GM18505 (cell line): ENCODE results near the gene FFAR4.

Experiments
- ATAC-seq: cut with Tn5 transposase; IDR thresholded peaks from one replicate; pipeline ENCODE4 v1.9.1; 2021; ENCODE audit not compliant: unreplicated experiment
- POLR2A ChIP-seq: IDR thresholded peaks from 4 replicates; pipeline ENCODE4 v1.6.1; 2011; ENCODE audit warnings: borderline replicate concordance; ENCODE audit not compliant: insufficient read depth, insufficient read length; ENCODE audit errors: extremely low read depth

Gene FFAR4

GRCh38 chr10:93579985-93580711 lies 13.7 kb downstream of the FFAR4 start:
- no peak for TF ChIP-seq POLR2A
- ATAC-seq: no peak

GRCh38 chr10:93580828-93581227 lies 14.4 kb downstream of the FFAR4 start:
- ATAC-seq: no peak
- no peak for TF ChIP-seq POLR2A

GRCh38 chr10:93584445-93584844 lies 18.0 kb downstream of the FFAR4 start:
- no peak for ATAC-seq
- no peak for TF ChIP-seq POLR2A

- ATAC-seq: no peak
- TF ChIP-seq POLR2A: no peak
Observed at GRCh38 chr10:93589648-93590562, 23.4 kb downstream of the FFAR4 start.

- no peak for TF ChIP-seq POLR2A
- ATAC-seq: no peak
Observed at GRCh38 chr10:93590638-93591037, 24.2 kb downstream of the FFAR4 start.

- TF ChIP-seq POLR2A: no peak
- no peak for ATAC-seq
Observed at GRCh38 chr10:93591065-93591808, 24.8 kb downstream of the FFAR4 start.

GRCh38 chr10:93593254-93593653 lies 26.8 kb downstream of the FFAR4 start:
- TF ChIP-seq POLR2A: no peak
- ATAC-seq: no peak

- ATAC-seq: no peak
- no peak for TF ChIP-seq POLR2A
Observed at GRCh38 chr10:93593749-93594148, 27.3 kb downstream of the FFAR4 start.

- no peak for ATAC-seq
- no peak for TF ChIP-seq POLR2A
Observed at GRCh38 chr10:93594518-93594917, 28.1 kb downstream of the FFAR4 start.

GRCh38 chr10:93595378-93596161 lies 29.1 kb downstream of the FFAR4 start:
- ATAC-seq: no peak
- TF ChIP-seq POLR2A: no peak

GRCh38 chr10:93596539-93596938 lies 30.1 kb downstream of the FFAR4 start:
- TF ChIP-seq POLR2A: no peak
- no peak for ATAC-seq

- ATAC-seq: no peak
- no peak for TF ChIP-seq POLR2A
Observed at GRCh38 chr10:93597075-93597599, 30.7 kb downstream of the FFAR4 start.
